Smooth muscle cell of the brain vasculature (primary cell): ENCODE data around the gene VCY.
"Not testable (repeated sequence)": the region's sequence is repeated elsewhere in the genome, so short reads cannot be mapped to it uniquely, and the experiment has no call there.

Experiments used
- DNase-seq: peaks from one replicate; pipeline ENCODE4 v3.0.0-alpha.2; 2012; ENCODE audit warnings: low read depth, low spot score

VCY gene

DNA sequence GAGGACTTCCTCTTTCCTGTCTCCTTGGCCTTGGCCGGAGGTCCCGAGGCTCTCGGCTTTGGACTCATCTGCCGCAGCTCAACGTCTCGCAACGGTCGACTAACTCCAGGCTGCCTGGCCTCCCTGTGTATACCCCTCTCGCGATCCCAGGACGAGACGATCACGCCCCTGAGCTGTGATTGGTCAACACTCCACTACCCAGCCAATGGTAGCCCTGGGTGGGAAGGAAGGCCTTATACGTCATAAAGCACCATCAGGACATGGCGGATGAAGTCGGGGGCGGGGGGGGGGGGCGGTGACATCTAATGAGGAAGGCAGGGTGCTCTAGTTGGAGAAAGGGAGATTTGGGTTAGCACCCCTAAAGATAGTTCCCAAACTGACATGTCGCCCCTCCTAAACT, at the start of gene VCY:
Gene VCY (minus strand): TSS at position 101 of the 400 bp plus-strand sequence. CDS start 33 bp downstream, at position 68.
- not testable (repeated sequence) for DNase-seq

DNA sequence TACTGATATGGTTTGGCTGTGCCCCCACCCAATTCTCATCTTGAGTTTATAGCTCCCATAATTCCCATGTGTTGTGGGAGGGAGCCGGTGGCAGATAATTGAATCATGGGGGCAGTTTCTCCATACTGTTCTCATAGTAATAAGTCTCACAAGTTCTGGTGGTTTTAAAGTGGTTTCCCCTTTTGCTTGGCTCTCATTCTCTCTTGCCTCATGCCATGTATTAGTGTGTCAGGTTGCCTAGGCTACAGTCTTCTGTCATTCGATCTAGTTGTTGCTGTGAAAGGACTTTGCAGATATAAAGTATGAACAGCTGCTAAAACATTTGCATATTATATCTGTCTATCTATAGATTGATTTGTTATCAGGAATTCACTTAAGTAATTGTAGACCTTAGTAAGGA, 44.1 kb upstream of the VCY start:
- not testable (repeated sequence) for DNase-seq

DNA sequence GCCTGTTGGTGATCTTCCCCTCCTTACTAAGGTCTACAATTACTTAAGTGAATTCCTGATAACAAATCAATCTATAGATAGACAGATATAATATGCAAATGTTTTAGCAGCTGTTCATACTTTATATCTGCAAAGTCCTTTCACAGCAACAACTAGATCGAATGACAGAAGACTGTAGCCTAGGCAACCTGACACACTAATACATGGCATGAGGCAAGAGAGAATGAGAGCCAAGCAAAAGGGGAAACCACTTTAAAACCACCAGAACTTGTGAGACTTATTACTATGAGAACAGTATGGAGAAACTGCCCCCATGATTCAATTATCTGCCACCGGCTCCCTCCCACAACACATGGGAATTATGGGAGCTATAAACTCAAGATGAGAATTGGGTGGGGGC, 25.6 kb upstream of the VCY start:
- DNase-seq = not testable (repeated sequence)

DNA sequence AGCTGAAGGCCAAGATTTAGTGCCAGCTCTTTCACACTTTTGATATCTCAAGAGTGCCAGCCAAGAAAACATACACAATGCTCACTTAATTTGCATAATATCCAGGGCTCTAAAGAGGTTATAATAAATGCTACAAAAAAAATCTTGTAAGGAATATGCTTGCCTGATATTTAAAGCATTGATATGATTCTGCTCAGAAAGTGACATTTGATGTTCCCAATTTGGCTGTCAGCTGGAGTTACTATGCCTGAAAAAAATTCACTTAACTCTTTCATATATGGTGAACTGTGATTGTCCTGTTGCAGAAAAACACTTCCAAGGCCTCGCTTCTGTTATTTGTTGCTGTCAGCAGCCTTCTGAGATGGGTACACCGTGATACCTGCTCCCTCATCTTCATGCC, 43.9 kb downstream of the VCY start:
- DNase-seq = not testable (repeated sequence)
